ENCODE measurements around the gene C1orf185.
"Not testable (repeated sequence)": the region's sequence is repeated elsewhere in the genome, so short reads cannot be mapped to it uniquely, and the experiment has no call there.

- TF ChIP-seq CTCF (IDR thresholded peaks at IDR 0.05; ENCODE audit: low read length); EZH2 (IDR thresholded peaks at IDR 0.05; ENCODE audit: borderline replicate concordance, low read length): not testable (repeated sequence)
These were observed 35.7 kb downstream of the C1orf185 start for GRCh38 chr1:51137696-51138095.
